ENCODE data around the gene PVALB.

DNA sequence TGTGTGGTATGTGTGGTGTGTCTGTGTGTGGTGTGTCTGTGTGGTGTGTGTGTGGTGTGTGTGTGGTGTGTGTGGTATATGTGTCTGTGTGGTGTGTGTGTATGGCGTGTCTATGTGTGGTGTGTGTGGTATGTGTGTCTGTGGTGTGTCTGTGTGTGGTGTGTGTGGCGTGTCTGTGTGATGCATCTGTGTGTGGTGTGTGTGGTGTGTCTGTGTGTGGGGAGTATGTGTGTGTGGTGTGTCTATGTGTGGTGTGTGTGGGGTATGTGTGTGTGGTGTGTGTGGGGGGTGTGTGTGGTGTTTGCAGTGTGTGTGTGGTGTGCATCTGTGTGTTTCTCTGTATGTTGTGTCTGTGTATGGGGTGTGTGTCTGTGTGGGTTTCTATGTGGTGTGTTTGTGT lies 7.8 kb upstream of the PVALB start:
- TF ChIP-seq ETV5 (CRISPR knock-in tag; IDR thresholded peaks at IDR 0.05; ENCODE audit: low read depth) (no peak), NR2C2 (CRISPR knock-in tag; IDR thresholded peaks at IDR 0.05) (no peak), NR2C2 (tag; IDR thresholded peaks at IDR 0.05) (no peak), POLR2AphosphoS5 (IDR thresholded peaks at IDR 0.05; ENCODE audit: control insufficient read depth, insufficient read depth, low read depth, low read length) (no peak), ZKSCAN1 (IDR thresholded peaks at IDR 0.05; ENCODE audit: low read depth, low read length) (no peak), GATAD2A (IDR thresholded peaks at IDR 0.05) (no peak), TEAD4 (IDR thresholded peaks at IDR 0.05; ENCODE audit: low read length) (no peak), TEAD4 (CRISPR knock-in tag; IDR thresholded peaks at IDR 0.05; ENCODE audit: borderline replicate concordance) (no peak), SRSF7 (optimal IDR thresholded peaks at IDR 0.05; ENCODE audit: low read depth, low read length) (no peak), JUN (IDR thresholded peaks at IDR 0.05; ENCODE audit: borderline replicate concordance, low read depth, low read length) (no peak), JUN (CRISPR knock-in tag; IDR thresholded peaks at IDR 0.05; ENCODE audit: borderline replicate concordance) (no peak)
- TF ChIP-seq, protein P1, sequence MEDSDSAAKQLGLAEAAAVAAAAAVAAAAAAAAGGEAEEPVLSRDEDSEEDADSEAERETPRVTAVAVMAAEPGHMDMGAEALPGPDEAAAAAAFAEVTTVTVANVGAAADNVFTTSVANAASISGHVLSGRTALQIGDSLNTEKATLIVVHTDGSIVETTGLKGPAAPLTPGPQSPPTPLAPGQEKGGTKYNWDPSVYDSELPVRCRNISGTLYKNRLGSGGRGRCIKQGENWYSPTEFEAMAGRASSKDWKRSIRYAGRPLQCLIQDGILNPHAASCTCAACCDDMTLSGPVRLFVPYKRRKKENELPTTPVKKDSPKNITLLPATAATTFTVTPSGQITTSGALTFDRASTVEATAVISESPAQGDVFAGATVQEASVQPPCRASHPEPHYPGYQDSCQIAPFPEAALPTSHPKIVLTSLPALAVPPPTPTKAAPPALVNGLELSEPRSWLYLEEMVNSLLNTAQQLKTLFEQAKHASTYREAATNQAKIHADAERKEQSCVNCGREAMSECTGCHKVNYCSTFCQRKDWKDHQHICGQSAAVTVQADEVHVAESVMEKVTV (CRISPR knock-in tag; IDR thresholded peaks at IDR 0.05): no peak
- TF ChIP-seq, protein P2, sequence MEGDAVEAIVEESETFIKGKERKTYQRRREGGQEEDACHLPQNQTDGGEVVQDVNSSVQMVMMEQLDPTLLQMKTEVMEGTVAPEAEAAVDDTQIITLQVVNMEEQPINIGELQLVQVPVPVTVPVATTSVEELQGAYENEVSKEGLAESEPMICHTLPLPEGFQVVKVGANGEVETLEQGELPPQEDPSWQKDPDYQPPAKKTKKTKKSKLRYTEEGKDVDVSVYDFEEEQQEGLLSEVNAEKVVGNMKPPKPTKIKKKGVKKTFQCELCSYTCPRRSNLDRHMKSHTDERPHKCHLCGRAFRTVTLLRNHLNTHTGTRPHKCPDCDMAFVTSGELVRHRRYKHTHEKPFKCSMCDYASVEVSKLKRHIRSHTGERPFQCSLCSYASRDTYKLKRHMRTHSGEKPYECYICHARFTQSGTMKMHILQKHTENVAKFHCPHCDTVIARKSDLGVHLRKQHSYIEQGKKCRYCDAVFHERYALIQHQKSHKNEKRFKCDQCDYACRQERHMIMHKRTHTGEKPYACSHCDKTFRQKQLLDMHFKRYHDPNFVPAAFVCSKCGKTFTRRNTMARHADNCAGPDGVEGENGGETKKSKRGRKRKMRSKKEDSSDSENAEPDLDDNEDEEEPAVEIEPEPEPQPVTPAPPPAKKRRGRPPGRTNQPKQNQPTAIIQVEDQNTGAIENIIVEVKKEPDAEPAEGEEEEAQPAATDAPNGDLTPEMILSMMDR (IDR thresholded peaks at IDR 0.05 in 2 of 3, conservative IDR thresholded peaks at IDR 0.05 in 1 of 3; ENCODE audit: insufficient read depth in 2 of 3, low read depth in 1 of 3, low read length in 3 of 3): no peak
- TF ChIP-seq, protein P3, sequence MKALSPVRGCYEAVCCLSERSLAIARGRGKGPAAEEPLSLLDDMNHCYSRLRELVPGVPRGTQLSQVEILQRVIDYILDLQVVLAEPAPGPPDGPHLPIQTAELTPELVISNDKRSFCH (CRISPR knock-in tag; IDR thresholded peaks at IDR 0.05): no peak
- TF ChIP-seq, protein P3 (tag; IDR thresholded peaks at IDR 0.05): no peak
- TF ChIP-seq, protein P4, sequence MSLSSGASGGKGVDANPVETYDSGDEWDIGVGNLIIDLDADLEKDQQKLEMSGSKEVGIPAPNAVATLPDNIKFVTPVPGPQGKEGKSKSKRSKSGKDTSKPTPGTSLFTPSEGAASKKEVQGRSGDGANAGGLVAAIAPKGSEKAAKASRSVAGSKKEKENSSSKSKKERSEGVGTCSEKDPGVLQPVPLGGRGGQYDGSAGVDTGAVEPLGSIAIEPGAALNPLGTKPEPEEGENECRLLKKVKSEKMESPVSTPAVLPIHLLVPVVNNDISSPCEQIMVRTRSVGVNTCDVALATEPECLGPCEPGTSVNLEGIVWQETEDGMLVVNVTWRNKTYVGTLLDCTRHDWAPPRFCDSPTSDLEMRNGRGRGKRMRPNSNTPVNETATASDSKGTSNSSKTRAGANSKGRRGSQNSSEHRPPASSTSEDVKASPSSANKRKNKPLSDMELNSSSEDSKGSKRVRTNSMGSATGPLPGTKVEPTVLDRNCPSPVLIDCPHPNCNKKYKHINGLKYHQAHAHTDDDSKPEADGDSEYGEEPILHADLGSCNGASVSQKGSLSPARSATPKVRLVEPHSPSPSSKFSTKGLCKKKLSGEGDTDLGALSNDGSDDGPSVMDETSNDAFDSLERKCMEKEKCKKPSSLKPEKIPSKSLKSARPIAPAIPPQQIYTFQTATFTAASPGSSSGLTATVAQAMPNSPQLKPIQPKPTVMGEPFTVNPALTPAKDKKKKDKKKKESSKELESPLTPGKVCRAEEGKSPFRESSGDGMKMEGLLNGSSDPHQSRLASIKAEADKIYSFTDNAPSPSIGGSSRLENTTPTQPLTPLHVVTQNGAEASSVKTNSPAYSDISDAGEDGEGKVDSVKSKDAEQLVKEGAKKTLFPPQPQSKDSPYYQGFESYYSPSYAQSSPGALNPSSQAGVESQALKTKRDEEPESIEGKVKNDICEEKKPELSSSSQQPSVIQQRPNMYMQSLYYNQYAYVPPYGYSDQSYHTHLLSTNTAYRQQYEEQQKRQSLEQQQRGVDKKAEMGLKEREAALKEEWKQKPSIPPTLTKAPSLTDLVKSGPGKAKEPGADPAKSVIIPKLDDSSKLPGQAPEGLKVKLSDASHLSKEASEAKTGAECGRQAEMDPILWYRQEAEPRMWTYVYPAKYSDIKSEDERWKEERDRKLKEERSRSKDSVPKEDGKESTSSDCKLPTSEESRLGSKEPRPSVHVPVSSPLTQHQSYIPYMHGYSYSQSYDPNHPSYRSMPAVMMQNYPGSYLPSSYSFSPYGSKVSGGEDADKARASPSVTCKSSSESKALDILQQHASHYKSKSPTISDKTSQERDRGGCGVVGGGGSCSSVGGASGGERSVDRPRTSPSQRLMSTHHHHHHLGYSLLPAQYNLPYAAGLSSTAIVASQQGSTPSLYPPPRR (CRISPR knock-in tag; IDR thresholded peaks at IDR 0.05; ENCODE audit: borderline replicate concordance): no peak

Measured in K562 (cell line).